GM18517 (cell line): ENCODE measurements around the gene TRMU.
"Not testable (repeated sequence)": the region's sequence is repeated elsewhere in the genome, so short reads cannot be mapped to it uniquely, and the experiment has no call there.

Source experiments
- ATAC-seq: cut with Tn5 transposase; IDR thresholded peaks from one replicate; pipeline ENCODE4 v1.9.1; 2021; ENCODE audit warnings: mild to moderate bottlenecking, moderate library complexity; ENCODE audit not compliant: unreplicated experiment

TRMU gene

DNA sequence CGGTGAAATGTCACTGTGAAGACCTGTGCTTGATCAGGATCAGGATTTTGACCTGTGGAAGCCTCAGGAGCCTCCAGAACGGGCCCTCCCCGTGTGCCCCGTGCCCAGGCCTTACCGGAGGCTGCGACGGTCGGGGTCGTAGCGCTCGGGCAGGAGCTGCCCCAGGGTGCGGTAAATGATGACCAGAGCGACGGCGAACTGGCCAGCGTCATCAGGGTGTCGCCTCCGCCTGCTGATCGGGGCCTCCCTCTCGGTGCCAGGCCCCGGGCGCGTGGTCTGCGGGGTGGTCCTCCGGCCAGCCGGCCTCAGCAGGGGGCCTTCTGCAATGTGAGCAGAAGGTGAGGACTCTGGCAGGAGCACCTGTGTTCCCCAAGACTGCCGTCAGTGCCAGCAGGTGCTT, 46.2 kb downstream of the TRMU start:
- ATAC-seq: no peak

DNA sequence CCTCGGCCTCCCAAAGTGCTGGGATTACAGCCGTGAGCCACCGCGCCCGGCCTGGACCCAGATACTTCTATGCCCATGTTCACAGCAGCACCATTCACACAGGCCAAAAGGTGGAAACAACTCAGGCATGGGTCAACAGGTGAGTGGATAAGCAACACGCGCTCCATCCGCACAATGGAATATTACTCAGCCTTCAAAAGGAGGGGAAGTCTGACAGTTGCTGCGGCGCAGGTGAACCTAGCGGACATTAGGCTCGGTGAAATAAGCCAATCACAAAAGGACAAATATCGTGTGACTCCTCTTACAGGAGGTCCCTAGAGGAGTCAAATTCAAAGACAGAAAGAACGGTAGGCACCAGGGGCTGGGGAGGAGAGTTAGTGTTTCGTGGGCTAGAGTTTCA, 47.0 kb downstream of the TRMU start:
- no peak for ATAC-seq

DNA sequence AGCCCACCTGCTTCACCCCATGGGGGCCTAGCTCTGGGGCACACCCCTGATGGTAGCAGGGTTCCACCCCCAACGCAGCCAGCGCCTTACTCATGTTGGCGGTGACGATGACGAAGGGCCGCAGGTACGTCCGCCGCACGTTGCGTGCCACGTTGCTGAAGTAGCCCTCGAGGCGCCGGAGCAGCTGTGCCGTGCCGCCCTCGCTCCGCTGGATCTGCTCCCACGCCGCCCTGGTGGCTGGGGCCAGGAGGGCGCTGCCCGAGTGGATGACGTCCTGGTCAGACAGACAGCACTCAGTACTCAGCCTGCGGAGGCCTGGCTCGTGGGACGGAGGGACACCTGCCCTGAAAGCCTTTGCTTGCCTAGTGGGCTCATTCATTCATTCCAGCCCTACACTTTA, 50.8 kb downstream of the TRMU start:
- no peak for ATAC-seq

DNA sequence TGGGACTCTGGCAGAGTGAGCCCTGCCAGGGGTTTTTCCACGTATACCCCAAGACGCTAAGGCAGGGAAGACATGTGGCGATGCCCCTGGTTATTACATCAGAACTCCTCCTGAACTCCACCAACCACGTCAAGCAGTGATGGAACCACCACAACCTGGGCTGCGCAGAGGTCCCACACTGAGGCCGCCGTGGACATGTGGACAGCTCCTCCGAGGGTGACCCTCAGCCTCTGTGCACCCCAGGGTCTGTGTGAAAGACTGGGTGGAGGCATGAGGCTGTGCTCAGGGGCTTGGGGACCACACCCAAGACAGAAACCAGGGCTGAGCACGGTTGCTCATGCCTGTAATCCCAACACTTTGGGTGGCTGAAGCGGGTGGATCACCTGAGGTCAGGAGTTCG, 52.2 kb downstream of the TRMU start:
- no peak for ATAC-seq

DNA sequence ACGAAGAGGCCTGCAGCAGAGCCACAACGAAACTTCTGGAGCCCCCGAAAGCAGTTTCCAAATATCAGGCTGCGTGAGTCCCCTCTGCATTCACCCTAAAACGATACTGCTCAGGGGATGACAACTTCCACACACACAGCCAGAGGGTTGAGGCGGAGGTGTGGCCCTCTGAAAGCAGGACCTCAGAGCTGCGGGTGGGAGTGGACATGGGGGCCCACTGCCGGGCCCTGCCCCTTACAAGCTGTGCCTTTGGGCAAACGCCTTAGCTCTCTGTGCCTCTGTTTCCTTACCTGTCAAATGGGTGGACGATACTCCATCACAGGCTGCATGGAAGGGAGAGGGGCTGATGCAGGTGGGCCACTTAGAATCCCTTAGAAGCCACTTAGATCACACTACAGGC, 53.1 kb downstream of the TRMU start:
- no peak for ATAC-seq

DNA sequence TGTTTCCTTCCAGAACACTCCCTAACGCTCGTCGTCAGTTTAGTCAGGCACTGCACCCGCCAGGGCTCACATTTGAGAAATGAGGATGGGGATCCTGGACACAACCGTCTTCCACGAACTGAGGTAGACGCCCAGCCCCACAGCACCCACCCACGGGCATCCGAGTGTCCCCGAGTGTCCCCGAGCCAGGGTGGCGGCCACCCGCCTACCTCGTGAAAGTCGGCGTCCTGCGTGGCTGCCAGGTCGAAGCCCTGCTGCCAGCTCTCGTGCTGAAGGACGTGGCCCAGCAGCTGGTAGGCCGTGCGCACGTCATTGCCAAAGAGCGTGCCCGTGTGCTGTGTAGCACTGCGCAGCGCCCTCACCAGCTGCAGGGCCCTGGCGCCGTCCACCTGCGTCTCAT, 53.6 kb downstream of the TRMU start:
- no peak for ATAC-seq

DNA sequence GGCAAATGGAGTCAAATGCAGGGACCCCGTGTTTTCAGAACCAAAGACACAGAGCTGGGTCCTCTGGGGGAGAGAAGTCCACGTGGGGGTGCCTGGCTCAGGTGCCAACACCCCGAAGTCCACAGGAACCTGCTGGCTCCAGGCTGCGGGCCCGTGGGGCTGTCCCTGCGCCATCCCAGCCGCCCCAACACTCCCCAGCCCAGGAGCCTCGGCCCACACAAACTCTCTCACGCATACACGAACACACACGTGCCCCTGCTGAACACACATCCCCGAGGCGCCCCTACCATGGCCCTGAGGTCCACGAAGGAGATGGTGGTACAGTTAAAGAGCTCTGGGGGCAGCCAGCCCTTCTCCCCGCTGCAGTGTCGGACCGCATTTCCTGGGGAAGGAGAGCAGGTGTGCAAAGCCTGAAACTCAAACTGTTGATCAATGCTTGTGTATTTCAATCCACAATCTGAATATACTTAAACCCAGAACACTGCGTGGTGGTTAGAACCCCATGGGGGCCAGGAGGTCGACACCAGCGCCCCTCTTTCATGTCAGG, 54.7 kb downstream of the TRMU start:
- ATAC-seq: no peak

DNA sequence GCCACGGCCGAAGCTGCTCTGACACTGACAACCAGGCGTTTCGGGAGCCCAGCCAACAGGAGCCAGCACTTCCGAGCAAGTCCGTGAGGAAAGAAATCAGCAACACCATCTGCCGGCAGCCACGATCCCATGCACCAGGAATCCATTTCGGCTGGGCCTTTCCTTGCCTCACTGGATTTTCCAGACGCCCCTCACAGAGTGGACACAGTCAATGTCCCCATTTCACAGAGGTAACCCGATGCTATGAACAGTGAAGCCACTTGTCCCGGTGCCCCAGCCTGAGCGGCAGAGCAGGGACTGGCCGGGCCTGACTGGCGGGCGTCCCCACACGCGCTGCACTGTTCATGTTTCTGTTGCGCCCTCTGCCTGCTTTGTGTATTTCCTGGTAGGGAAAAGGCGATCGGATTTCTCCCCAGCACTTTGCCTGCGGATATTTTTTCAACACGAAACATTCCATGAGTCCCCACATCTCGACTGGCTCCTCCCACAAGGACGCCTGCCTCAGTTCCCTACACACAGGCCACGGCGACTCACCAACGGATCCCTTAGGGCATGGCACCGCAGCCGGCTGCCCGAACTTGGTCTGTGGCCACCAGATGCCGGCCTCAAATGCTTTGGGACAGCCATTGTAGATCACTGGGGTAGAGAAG, 55.3 kb downstream of the TRMU start:
- no peak for ATAC-seq

DNA sequence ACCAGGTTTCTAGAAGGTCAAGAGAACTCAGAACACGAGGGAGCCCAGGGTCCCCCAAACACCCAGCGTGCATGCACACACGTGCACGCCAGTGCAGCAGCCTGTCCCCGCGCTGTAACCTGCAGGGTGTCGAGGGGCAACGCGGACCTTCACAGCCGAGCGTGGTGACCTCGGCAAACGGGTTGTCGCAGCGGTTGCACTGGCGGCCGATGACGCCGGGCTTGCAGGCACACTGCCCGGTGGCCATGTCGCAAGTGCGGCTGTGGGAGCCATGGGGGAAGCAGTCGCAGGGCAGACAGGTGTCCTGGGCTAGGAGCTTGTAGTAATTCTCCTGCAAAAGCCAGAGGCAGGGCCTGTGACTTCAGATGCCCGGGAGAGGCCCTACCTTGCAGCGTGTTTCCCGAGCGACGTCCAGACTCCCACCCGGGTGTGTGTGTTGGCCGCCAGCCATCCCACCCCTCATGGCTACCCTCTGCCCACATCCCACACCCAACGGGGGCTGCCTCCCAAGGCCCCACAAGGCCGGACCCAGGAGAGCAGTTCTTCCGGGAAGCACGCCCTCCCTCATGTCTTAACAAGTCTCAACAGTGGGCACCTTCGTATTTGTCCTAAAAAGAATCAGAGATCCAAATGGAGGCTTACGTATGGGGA, 56.1 kb downstream of the TRMU start:
- ATAC-seq: no peak

DNA sequence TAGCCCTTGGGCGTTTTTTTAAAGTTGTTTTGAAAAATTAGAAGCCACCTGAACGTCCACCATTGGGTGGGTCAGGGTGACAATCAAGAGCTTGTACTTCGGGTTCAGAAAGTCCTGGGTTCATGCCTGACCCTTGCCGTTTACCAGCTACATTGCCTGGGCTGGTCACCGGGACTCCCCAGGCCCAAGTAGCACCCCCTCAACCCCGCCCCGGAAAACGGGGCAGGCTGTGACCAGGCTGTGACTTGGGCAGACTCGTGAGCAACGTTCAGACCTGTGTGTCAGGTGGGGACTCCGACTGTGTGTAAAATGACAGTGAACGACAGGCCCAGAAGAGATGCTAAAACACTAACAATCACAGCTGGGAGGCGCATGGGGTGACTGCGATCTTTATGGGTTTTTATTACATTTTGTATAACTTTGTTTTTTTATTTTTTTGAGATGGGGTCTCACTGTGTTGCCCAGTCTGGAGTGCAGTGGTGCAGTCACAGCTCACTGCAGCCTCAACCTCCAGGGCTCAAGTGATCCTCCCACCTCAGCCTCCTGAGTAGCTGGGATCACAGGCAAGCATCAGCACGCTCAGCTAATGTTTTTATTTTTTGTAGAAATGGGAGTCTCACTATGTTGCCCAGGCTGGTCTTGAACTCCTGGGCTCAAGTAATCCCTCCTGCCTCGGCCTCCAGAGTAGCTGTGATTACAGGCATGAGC, 56.8 kb downstream of the TRMU start:
- ATAC-seq: no peak

DNA sequence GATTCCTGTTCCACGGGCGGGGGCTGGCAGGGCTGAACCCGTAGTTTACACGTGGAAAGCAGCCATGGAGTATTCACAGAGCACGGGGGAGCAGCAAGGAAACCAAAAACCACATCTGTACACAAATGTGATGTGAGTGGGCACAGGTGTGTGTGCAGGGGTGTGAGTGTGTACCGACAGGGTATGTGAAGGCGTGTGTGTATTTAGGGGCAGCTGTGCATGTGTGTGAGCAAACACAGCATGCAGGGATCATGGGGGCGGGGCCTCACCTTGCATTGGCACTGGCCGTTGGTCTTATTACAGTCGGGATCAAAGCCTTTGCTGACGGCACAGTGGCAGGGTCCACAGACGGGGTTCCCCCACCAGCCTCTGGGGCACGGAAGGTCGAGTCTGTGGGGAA, 58.4 kb downstream of the TRMU start:
- no peak for ATAC-seq

DNA sequence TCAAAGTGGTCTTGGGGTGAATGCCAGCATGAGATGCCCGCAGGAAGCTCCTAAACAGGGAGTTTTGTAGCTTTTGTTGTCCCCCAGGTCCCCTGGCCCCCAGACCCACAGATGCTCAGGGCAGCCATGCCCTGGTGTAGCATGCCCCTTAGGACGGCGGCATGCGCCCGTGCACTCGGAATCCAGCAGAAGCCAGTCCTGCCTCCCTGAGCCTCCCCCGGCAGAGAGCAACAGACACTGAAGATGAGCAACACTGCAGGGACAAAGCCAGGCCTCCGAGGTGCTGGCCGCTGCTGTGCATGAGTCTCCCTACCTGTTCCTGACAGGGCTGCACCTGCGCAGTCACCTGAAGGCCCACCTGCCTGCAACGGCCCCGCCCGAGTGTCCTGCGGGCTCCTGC, 59.1 kb downstream of the TRMU start:
- ATAC-seq: no peak

DNA sequence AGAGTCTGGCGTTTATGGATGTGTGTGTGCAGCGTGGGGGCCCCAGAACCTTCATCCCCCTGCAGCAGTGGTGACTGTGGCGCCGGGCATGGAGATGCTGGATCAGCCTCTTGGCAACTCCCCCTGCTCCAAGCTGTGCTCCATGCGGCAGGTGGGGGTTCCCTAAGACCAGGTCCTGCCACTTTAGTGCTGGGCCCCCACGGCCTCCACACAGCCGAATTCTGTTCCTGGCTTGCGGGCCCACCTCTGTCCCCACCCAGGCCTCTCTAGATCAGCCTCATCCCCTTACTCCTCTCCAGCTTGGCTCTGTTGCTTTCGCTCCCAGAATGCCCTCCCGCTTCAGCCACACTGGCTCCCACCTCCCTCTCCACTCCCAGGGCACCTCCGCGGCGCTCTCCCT, 59.6 kb downstream of the TRMU start:
- no peak for ATAC-seq

DNA sequence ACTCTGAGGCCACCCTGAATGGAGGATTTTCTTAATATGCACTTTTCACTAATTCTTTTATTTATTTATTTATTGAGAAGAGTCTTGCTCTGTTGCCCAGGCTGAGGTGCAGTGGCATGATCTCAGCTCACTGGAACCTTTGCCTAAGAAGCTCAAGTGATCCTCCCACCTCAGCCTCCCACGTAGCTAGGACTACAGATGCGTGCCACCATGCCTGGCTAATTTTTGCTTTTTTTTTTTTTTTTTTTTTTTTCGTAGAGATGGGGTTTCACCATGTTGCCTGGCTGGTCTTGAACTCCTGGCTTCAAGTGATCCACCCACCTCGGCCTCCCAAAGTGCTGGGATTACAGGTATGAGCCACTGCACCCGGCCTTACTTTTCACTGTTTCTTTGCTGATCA, 61.5 kb downstream of the TRMU start:
- not testable (repeated sequence) for ATAC-seq

DNA sequence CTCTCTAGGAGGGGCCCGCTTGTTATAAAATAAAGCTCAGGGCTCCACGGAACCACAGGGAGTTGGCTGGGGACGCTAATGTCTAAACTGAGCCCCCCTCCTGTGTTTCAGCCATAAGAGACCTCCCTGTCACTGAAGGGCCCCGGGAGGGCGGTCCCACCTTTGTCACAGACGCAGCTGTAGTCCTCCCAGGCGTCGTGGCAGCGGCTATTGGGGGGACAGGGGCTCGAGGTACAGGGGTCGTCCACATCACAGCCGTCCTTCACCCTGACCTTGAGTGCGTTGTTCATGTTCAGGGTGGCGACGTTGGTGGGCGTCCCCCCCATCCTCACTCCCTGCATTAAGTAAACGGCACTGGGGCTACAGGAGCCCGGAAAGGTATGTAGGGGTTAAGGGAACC, 62.0 kb downstream of the TRMU start:
- no peak for ATAC-seq

DNA sequence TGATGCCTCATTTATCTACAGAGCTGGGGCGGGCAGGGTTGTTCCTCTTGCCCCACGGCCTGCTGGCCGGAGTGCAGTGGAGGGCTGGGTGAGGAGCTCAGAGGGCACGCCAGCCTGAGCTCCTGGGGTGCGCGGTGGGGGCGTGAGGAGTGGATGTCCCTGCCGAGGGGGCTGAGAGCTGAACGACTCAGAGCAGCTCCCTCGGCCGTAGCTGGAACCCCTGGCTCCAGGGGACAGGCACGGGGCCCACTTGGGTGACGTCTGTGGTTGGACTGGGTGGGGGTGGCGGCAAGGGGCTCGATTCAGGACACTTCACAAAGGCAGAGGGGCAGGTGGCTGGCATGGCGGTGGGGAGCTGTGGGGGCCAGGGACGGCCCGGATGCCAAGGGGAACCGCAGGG, 62.4 kb downstream of the TRMU start:
- ATAC-seq: no peak

DNA sequence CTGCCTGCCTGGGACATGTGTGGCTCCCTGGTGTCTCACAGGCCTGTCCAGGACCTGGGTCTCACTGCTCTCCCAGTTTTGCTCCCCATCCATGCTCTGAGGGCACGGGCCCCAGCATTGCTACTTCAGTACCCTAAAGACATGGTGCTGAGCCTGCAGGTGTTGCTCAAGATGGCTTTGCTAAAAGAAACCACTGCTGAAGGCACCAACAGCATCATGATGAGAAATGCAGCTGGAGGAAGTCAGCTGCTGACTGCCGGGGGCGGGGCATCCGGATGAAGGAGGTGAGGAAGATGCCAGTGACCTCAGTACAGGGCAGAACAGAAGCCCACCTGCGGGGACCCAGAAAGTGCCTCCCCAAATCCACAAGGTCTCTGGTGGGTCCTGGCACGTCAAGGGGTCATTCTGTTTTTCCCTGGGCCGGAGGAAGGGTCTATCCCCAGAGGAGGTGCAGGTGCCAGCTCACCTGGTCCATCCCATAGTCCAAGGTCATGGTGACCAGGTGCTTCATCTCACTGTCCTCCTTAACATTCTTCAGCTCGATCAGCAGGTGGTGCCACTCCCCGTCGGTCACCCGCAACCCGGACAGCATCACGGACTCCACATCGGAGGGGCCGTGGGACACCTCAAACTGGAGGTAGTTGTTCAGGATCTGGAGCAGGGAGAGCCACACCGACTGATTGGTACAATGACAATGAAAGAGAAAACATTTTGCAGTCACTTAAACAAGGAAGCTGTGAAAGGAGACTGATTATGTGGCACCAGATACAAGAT, 63.9 kb downstream of the TRMU start:
- ATAC-seq: no peak

DNA sequence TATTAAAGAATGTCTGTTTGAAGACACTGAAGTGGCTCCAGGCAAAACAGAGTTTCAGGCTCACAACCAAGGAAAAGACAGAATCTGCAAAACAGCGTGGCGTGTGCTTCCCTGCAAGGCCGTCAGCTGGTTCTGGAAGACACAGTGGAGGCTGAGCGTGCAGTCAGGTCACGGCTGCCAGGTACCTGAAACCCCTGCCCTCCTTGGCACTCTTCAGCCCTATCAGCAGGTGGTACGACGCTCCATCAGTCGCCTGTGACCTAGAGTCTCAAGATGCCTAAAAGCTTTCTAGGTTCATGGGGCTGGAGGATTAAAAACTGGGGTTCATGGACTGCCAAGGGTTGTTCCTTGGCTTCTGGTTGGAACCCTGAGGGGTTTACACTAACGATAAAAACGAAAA, 65.9 kb downstream of the TRMU start:
- no peak for ATAC-seq

DNA sequence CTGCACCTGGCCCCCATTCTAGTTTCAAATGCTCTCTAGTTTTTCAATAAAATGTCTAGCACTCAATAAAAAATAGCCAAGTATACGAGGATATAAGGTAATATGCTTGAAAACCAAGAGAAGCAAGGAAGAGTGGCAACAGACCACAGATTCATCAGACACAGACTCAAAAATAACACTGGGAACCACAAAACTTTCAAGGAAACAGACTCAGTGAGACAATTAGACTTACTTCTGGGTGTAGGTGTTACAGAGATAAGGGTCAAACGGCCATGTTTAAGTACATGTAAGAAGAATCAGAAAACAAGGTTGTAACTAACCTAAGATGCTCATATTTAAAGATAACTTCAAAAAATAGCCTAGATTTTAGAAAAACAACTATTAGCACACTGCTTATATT, 67.0 kb downstream of the TRMU start:
- ATAC-seq: no peak

DNA sequence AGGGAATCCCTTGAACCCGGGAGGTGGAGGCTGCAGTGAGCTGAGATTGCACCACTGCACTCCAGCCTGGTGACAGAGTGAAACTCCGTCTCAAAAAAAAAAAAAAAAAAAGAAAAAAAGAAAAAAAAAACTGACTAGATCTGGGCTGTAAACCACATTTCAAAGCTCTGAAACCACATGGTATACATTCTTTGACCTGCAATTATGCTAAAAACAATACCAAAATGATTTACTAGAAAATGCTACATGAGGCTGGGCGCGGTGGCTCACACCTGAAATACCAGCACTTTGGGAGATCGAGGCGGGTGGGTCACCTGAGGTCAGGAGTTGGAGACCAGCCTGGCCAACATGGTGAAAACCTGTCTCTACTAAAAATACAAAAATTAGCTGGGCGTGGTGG, 68.4 kb downstream of the TRMU start:
- not testable (repeated sequence) for ATAC-seq

DNA sequence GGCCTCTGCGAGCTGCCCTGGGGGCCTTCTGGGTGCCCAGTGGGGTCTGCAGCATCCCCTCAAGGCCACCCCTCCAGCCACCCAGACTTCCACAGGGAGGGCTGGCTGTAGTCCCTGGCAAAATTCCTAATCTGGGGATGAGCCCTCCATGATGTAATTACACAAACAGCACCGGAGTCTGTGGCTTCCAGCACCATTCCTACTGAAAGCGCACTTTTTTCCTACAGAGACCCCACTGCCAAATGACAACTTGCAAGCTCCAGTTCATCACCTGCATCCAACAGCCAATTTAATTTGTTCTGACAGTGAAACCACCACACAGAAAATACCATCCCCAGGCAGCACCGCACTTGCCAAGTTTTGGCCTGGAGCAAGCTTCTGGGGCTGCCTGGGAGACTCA, 70.4 kb downstream of the TRMU start:
- ATAC-seq: no peak
